AG09319 (cell line): ENCODE results near the gene INHBB.

ENCODE experiments used
- DNase-seq: peaks from one replicate; pipeline ENCODE4 v3.0.0-alpha.2; 2010; ENCODE audit warnings: low read depth; ENCODE audit errors: extremely low read depth
- CTCF ChIP-seq: IDR thresholded peaks from 2 replicates; pipeline ENCODE4 v1.5.1; 2011; ENCODE audit warnings: low read depth, mild to moderate bottlenecking, inconsistent platforms, low read length, moderate library complexity

Gene INHBB

GRCh38 chr2:120331903-120332302 is 14.0 kb upstream of the INHBB start:
- no peak for TF ChIP-seq CTCF
- DNase-seq, result no peak

- no peak for DNase-seq
- TF ChIP-seq CTCF, result no peak
Observed at GRCh38 chr2:120332384-120332783, 13.6 kb upstream of the INHBB start.

- no peak for DNase-seq
- TF ChIP-seq CTCF, result no peak
Observed at GRCh38 chr2:120334068-120334467, 11.9 kb upstream of the INHBB start.

GRCh38 chr2:120336749-120337148 is 9.2 kb upstream of the INHBB start:
- DNase-seq, result no peak
- no peak for TF ChIP-seq CTCF

- no peak for DNase-seq
- TF ChIP-seq CTCF, result no peak
Observed at GRCh38 chr2:120338015-120338414, 7.9 kb upstream of the INHBB start.

- no peak for TF ChIP-seq CTCF
Observed at GRCh38 chr2:120341977-120342376, 4.0 kb upstream of the INHBB start.

GRCh38 chr2:120342446-120342845 is 3.5 kb upstream of the INHBB start:
- DNase-seq, result no peak
- no peak for TF ChIP-seq CTCF

More at GRCh38 chr2:120341977-120342376, 4.0 kb upstream of the INHBB start:
- DNase-seq, result no peak
